Astrocyte (in vitro differentiated cells and primary cell): Measurements from ENCODE around the gene PEBP1. TPM values are rescaled to one million over a fixed set of nuclear protein-coding genes. Genes with fewer than 3 reads are reported as not detected.

Experiments used
- DNase-seq: peaks from one replicate; pipeline ENCODE4 v3.0.0-alpha.2; 2010; ENCODE audit warnings: low read depth
- FAIRE-seq: peaks from 2 replicates; lab custom pipeline; 2011; peaks lifted over from hg19 to GRCh38; lab: Jason Lieb, UNC
- H2AFZ ChIP-seq: 2 replicates; pipeline ENCODE4 v1.6.0; 2012; ENCODE audit warnings: low read depth, low read length, inconsistent platforms
- H3K27ac ChIP-seq: 2 replicates; pipeline ENCODE4 v1.5.1; 2011; ENCODE audit warnings: low read depth, low read length, inconsistent platforms
- H3K27me3 ChIP-seq: 2 replicates; pipeline ENCODE4 v1.6.0; 2011; ENCODE audit warnings: low read length, inconsistent platforms; ENCODE audit not compliant: insufficient read depth
- H3K36me3 ChIP-seq: 2 replicates; pipeline ENCODE4 v1.5.1; 2011; ENCODE audit warnings: low read length, inconsistent platforms; ENCODE audit not compliant: insufficient read depth
- H3K4me1 ChIP-seq: 2 replicates; pipeline ENCODE4 v1.5.1; 2011; ENCODE audit warnings: low read length, inconsistent platforms; ENCODE audit not compliant: insufficient read depth
- H3K4me2 ChIP-seq: 2 replicates; pipeline ENCODE4 v1.6.0; 2012; ENCODE audit warnings: low read length, inconsistent platforms
- H3K4me3 ChIP-seq: 2 replicates; pipeline ENCODE4 v1.5.1; 2011; ENCODE audit warnings: low read depth, mild to moderate bottlenecking, low read length, inconsistent platforms; ENCODE audit not compliant: insufficient read depth
- H3K79me2 ChIP-seq: 2 replicates; pipeline ENCODE4 v1.6.0; 2012; ENCODE audit warnings: mild to moderate bottlenecking, low read length, inconsistent platforms; ENCODE audit not compliant: insufficient read depth
- H3K9ac ChIP-seq: 2 replicates; pipeline ENCODE4 v1.6.0; 2012; ENCODE audit warnings: mild to moderate bottlenecking, low read length, inconsistent platforms
- H3K9me3 ChIP-seq: 2 replicates; pipeline ENCODE4 v1.5.1; 2012; ENCODE audit warnings: low read depth, mild to moderate bottlenecking, low read length, inconsistent platforms; ENCODE audit not compliant: insufficient read depth
- H4K20me1 ChIP-seq: 2 replicates; pipeline ENCODE4 v1.6.0; 2012; ENCODE audit warnings: low read length, inconsistent platforms; ENCODE audit not compliant: insufficient read depth
- H3K27ac Mint-ChIP-seq: one replicate; pipeline ENCODE4 v1.8.0; 2021; ENCODE audit warnings: mild to moderate bottlenecking, mixed read lengths; ENCODE audit not compliant: unreplicated experiment
- H3K27me3 Mint-ChIP-seq: one replicate; pipeline ENCODE4 v1.8.0; 2021; ENCODE audit warnings: low read depth, mixed read lengths; ENCODE audit not compliant: unreplicated experiment
- H3K36me3 Mint-ChIP-seq: one replicate; pipeline ENCODE4 v1.8.0; 2021; ENCODE audit warnings: low read depth, mixed read lengths; ENCODE audit not compliant: unreplicated experiment
- H3K4me1 Mint-ChIP-seq: one replicate; pipeline ENCODE4 v1.8.0; 2021; ENCODE audit warnings: low read depth, mixed read lengths; ENCODE audit not compliant: unreplicated experiment
- H3K4me3 Mint-ChIP-seq: one replicate; pipeline ENCODE4 v1.8.0; 2021; ENCODE audit warnings: mild to moderate bottlenecking, moderate library complexity, mixed read lengths; ENCODE audit not compliant: unreplicated experiment
- H3K9me3 Mint-ChIP-seq: one replicate; pipeline ENCODE4 v1.8.0; 2021; ENCODE audit warnings: mild to moderate bottlenecking, mixed read lengths; ENCODE audit not compliant: unreplicated experiment
- CTCF ChIP-seq: IDR thresholded peaks from 2 replicates; pipeline ENCODE4 v1.5.1; 2011; ENCODE audit warnings: low read depth, mild to moderate bottlenecking, inconsistent platforms, low read length, moderate library complexity; ENCODE audit not compliant: insufficient read depth
- EZH2 ChIP-seq: IDR thresholded peaks from 2 replicates; pipeline ENCODE4 v1.6.1; 2012; ENCODE audit warnings: mild to moderate bottlenecking, low read length, inconsistent platforms; ENCODE audit not compliant: insufficient read depth
- total RNA-seq: library from RNA; stranded (reverse); gene quantifications from 2 replicates; pipeline ENCODE4 v1.2.1, GENCODE V29; 2021

Gene PEBP1
- total RNA-seq, 1 donor from 2014 or later = 160 TPM

GRCh38 chr12:118166946-118167345 is 31.0 kb downstream of the PEBP1 start:
- no peak for TF ChIP-seq CTCF
- TF ChIP-seq EZH2 = no peak
- Histone ChIP-seq H3K9me3 (no peaks in the 10 kb centered on the region), H3K4me3 (no peak overlapping the region), H3K4me2 (no peak overlapping the region), H4K20me1 (no peaks in the 10 kb centered on the region), H3K9ac (no peak overlapping the region), H3K4me1 (no peaks in the 10 kb centered on the region), H2AFZ (no peak overlapping the region), H3K27me3 (no peaks in the 10 kb centered on the region), H3K36me3 (peaks cover 10% of the 10 kb centered on the region), H3K79me2 (no peaks in the 10 kb centered on the region), H3K27ac (no peak overlapping the region)
- H3K27me3 Mint-ChIP-seq = no peaks in the 10 kb centered on the region
- H3K9me3 Mint-ChIP-seq = no peaks in the 10 kb centered on the region
- H3K36me3 Mint-ChIP-seq = peaks cover 7% of the 10 kb centered on the region
- H3K27ac Mint-ChIP-seq = no peak overlapping the region
- no peak for DNase-seq
- no peaks in the 10 kb centered on the region for H3K4me1 Mint-ChIP-seq
- no peak overlapping the region for H3K4me3 Mint-ChIP-seq
- no peak for FAIRE-seq

- Mint-ChIP-seq H3K36me3 (peaks cover 16% of the 10 kb centered on the region), H3K4me1 (no peaks in the 10 kb centered on the region), H3K4me3 (no peak overlapping the region), H3K27ac (no peak overlapping the region), H3K27me3 (no peaks in the 10 kb centered on the region), H3K9me3 (no peaks in the 10 kb centered on the region)
- no peak for DNase-seq
- Histone ChIP-seq H3K36me3 (peaks cover 38% of the 10 kb centered on the region), H3K9me3 (no peaks in the 10 kb centered on the region), H3K9ac (no peak overlapping the region), H3K79me2 (no peaks in the 10 kb centered on the region), H4K20me1 (no peaks in the 10 kb centered on the region), H2AFZ (no peak overlapping the region), H3K4me1 (no peaks in the 10 kb centered on the region), H3K4me3 (no peak overlapping the region), H3K27me3 (no peaks in the 10 kb centered on the region), H3K27ac (no peak overlapping the region), H3K4me2 (no peak overlapping the region)
- TF ChIP-seq CTCF = no peak
- TF ChIP-seq EZH2 = no peak
- FAIRE-seq = no peak
Observed at GRCh38 chr12:118175823-118176447, 40.0 kb downstream of the PEBP1 start.

- H3K27ac ChIP-seq = no peak overlapping the region
- H3K79me2 ChIP-seq = peaks cover 8% of the 10 kb centered on the region
- DNase-seq (no peak), FAIRE-seq (no peak)
- peaks cover 8% of the 10 kb centered on the region for H3K4me1 Mint-ChIP-seq
- peaks cover 11% of the 10 kb centered on the region for H3K36me3 ChIP-seq
- H3K27me3 Mint-ChIP-seq = no peaks in the 10 kb centered on the region
- peaks cover 6% of the 10 kb centered on the region for H3K4me1 ChIP-seq
- H3K4me3 Mint-ChIP-seq = no peak overlapping the region
- no peak overlapping the region for H3K27ac Mint-ChIP-seq
- H3K27me3 ChIP-seq = no peaks in the 10 kb centered on the region
- peaks cover 8% of the 10 kb centered on the region for H4K20me1 ChIP-seq
- peaks cover 2% of the 10 kb centered on the region for H3K36me3 Mint-ChIP-seq
- H2AFZ ChIP-seq = no peak overlapping the region
- H3K9ac ChIP-seq = no peak overlapping the region
- no peak for TF ChIP-seq EZH2
- no peak for TF ChIP-seq CTCF
- H3K4me2 ChIP-seq = no peak overlapping the region
- H3K9me3 ChIP-seq = no peaks in the 10 kb centered on the region
- no peaks in the 10 kb centered on the region for H3K9me3 Mint-ChIP-seq
- H3K4me3 ChIP-seq = no peak overlapping the region
Observed at GRCh38 chr12:118183155-118183554, 47.2 kb downstream of the PEBP1 start.
